Right lung (tissue), 5 donors: ENCODE data around the gene GNL2. TPM values are rescaled to one million over a fixed set of nuclear protein-coding genes. Genes with fewer than 3 reads are reported as not detected.
"Not testable (repeated sequence)": the region's sequence is repeated elsewhere in the genome, so short reads cannot be mapped to it uniquely, and the experiment has no call there.

ENCODE experiments used
- DNase-seq, 2 donors: peaks; one replicate each; pipeline ENCODE4 v3.0.0-alpha.2; 2013
- polyA plus RNA-seq, 5 donors: library from polyadenylated mRNA; unstranded; fragments of 120-200 nt; gene quantifications; one replicate each; pipeline versions ENCODE4 v1.2.1 to v1.2.3, GENCODE V29; 2013; ENCODE audit warnings: inconsistent platforms in 1 of 5, low replicate concordance in 1 of 5; ENCODE audit not compliant: insufficient read length in 5 of 5, insufficient read depth in 1 of 5

GNL2 gene
- polyA plus RNA-seq, 5 donors, result 61.7 to 66.2 (median 63.3) TPM

DNA sequence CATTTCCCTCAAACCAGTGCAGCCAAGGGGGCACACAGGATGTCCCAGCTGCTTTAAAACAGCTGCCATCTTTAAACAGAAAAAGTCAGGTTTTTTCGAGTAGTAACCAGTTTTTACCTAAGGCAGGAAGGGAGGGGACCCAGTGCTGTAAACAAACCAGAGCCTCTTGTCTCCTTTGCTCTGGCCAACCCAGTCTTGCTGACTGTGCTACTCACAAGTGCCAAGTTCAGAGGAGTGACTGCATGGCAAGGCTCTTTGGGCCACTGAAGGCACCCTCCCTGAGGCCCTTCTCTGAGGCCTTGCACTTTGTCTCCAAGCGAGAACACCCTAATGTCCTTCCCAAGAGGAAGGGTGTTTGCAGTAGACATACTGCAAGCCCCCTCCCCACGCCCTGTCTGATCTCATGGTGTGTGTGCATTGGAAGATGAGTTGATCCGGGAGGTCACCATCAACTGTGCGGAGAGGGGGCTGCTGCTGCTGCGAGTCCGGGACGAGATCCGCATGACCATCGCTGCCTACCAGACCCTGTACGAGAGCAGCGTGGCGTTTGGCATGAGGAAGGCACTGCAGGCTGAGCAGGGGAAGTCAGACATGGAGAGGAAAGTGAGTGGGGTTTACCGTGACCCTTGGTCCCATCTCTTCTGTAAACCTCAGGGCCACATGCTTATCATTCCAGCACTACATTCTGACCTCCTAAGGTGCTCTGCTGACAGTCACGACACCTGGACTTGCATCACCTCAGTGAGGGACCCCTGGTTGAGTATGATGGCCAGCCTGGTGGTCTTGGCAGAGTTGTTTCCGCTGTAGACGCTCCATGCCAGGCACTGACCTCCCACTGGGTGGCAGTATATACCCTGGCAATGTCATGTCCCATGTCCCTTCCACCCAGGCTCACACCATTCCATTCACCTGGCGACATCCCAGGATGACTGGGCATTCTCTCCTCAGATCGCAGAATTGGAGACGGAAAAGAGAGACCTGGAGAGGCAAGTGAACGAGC is 34.3 kb downstream of the GNL2 start:
- DNase-seq, result no peak

- DNase-seq, result peak; percentile 12 to 18
Observed at GRCh38 chr1:37560401-37561132, 35.2 kb downstream of the GNL2 start.

DNA sequence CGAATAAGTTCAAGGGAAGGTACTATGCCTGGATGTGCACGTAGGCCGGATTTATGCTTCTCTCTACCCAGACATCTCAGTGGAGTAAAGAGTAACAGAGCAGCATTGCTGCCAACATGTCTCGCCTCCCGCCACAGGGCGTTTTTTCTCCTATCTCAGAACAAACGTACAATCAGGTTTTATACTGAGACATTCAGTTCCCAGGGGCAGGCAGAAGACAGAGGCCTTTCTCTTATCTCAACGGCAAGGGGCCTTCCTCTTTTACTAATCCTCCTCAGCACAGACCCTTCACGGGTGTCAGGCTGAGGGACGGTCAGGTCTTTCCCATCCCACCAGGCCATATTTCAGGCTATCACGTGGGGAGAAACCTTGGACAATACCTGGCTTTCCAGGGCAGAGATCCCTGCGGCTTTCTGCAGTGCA is 35.8 kb downstream of the GNL2 start:
- DNase-seq, result not testable (repeated sequence)

DNA sequence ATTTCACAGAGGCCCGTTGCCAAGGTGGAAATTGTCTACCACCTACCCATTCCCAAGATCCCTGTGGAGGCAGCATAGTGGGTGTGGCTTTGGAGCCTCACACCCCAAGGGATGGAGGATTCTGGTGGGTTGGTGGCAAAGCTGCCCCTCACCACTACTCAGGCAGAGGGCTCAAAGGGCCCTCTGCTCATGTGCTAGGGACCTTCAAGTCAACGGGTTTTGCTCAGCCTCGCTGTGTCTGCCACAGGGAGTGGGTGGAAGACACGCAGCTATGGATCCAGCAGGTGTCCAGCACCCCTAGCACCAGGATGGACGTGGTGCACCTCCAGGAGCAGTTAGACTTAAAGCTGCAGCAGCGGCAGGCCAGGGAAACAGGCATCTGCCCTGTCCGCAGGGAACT is 36.7 kb downstream of the GNL2 start:
- DNase-seq, result no peak

DNA sequence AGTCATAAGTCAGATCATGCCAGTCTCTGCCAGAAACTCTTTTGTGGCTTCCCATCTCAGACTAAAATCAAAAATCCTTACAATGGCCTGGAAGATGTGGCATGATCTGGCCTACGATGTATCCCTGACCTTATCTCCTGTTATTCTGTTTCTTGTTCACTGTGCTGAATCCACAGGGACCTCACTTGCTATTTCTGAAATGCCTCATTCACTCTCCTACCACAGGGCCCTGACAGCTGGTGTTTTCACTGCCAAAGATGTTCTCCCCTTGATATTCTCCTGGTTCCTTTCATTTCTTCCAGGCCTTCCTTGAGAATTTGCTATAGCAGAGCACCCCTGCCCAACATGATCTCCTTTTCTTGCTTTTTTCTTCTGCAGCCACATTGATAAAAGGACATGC is 37.3 kb downstream of the GNL2 start:
- no peak for DNase-seq

DNA sequence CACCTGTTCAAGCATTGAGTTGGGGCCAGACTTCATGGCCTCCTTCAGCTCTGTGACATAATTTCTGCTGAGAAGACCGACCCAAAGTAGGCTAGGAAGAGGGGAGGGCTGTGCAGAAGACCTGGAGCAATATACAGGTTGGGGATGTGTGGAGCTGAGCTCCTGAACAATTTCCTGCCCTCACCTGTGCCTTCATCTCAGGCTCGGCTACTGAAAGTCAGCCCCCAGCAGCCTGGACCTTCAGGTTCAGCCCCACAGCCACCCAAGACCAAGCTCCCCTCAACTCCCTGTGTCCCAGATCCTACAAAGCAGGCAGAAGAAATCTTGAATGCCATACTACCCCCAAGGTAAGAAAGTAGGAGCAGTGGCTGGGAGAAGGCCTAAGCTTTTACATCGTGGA is 38.3 kb downstream of the GNL2 start:
- no peak for DNase-seq

DNA sequence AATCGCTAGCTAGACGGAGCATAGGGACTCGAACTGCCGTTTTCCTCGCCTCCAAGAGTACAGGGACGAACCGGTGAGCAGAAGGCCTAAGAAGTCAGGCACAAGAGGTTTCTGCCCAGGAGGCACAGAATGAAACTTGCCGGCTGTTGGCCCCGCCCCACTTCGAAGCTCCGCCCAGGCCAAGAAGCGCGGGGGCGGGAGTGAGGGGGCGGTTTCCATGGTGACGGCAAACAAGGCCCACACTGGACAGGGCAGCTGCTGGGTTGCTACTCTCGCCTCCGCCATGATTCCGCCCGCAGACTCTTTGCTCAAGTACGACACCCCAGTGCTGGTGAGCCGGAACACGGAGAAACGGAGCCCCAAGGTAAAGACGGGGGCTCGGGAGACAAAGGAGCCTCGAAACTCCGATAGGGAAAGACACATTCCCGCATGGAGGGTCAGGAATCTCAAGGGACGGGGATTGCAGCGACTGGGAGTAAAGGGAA is 39.0 kb downstream of the GNL2 start, which contains the start of gene DNALI1:
Gene DNALI1, plus strand, starts transcription at position 229 of the 485 bp plus-strand sequence. Its CDS starts 55 bp downstream, at position 284.
- DNase-seq, result peak; percentile 87 to 91

- peak; percentile 88 to 90 for DNase-seq
Observed at GRCh38 chr1:37553927-37554808, 41.6 kb downstream of the GNL2 start, which contains the start of gene SNIP1. SNIP1 (minus strand) TSS chr1:37554293; CDS start chr1:37554229, 64 bp downstream.

DNA sequence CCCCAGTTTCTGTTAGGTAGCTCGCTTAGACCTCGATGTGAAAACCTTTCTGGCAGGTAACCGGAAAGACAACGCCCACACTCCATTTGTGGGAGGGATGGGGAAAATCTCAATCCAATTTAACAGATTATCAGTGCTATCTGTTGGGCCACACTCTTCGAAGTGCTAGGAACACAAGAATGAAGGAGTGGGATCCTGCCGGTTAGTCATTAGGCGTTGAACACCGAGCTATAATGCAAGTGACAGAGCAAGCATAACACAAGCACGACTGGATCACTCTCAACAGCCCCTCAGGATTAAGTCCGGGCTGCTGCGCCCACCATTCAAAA is 42.2 kb downstream of the GNL2 start:
- DNase-seq, result no peak

DNA sequence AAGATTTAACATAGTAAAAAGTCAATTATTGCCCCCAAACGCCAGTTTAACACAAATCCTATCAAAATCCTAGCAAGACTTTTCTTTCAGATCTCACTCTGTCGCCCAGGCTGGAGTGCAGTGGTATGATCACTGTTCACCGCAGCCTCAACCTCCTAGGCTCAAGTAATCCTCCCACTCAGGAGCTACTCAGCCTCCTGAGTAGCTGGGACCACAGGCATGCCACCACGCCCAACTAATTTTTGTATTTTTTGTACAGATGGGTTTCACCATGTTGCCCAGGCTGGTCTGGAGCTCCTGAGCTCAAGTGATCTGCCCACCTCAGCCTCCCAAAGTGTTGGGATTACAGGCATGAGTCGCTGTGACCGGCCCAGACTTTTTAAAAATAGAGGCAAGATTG is 46.4 kb downstream of the GNL2 start:
- no peak for DNase-seq

- DNase-seq, result no peak
Observed at GRCh38 chr1:37545019-37545418, 50.7 kb downstream of the GNL2 start.

DNA sequence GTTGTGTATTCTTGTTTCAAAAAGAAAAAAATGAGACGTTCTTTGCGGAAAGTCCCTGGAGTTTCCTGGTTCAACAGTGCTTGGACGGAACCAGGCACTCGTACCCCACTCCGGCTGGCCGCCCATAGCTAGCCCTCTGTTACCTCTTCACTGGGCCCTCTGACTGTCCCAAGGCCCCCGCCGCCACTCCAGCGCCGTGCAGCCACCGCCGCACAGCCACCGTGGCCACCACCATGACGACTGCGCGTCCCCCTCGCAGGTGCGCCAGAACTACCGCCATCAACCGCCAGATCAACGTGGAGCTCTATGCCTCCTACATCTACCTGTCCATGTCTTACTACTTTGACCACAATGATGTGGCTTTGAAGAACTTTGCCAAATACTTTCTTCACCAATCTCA is 51.2 kb downstream of the GNL2 start:
- DNase-seq, result no peak

- no peak for DNase-seq
Observed at GRCh38 chr1:37540036-37540785, 55.5 kb downstream of the GNL2 start.

DNA sequence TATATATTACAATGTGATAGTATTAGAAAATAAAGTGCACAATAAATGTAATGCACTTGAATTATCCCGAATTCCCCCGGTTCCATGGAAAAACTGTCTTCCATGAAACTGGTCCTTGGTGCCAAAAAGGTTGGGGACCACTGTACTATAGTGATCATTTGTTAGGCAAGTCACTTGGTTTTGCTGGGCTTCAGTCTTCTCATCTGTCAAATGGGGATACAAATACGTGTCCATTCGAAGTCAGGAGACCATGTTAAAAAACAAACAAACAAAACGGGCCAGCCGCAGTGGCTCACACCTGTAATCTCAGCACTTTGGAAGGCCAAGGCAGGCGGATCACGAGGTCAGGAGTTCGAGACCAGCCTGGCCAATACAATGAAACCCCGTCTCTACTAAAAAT is 56.6 kb downstream of the GNL2 start:
- DNase-seq, result not testable (repeated sequence)

- no peak for DNase-seq
Observed at GRCh38 chr1:37537378-37537777, 58.4 kb downstream of the GNL2 start.

- no peak for DNase-seq
Observed at GRCh38 chr1:37533317-37534093, 62.2 kb downstream of the GNL2 start.

GRCh38 chr1:37532418-37533156 is 63.1 kb downstream of the GNL2 start:
- DNase-seq, result not testable (repeated sequence)

DNA sequence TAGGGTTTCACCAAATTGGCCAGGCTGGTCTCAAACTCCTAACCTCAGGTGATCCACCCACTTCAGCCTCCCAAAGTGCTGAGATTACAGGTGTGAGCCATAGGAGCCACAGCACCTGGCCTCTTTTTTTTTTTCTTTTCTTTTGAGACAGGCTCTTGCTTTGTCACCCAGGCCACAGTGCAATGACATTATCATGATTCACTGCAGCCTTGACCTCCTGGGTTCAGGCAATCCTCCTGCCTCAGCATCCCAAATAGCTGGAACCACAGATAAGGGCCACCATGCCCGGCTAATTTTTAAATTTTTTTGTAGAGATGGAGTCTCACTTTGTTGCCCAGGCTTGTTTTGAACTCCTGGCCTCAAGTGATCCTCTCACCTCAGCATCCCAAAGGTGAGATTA is 65.8 kb downstream of the GNL2 start:
- DNase-seq, result not testable (repeated sequence)

DNA sequence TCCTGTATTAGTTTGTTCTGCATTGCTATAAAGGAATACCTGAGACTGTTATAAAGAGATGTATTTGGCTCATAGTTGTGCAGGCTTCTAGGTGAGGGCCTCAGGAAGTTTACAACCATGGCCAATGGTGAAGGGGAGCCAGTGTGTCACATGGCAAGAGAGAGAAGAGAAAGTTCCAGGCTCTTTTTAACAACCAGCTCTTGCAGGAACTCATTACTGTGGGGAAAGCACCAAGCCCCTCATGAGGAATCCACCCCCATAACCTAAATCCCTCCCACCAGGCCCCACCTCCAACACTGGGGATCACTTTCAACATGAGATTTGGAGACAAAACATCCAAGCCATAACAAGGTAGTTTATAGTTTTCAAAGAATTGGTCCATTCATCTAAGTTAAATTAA is 76.1 kb downstream of the GNL2 start:
- DNase-seq, result no peak
